Mesenchymal stem cell (in vitro differentiated cells and primary cell): Measurements from ENCODE around the gene XRCC5.
A peak's percentile ranks its signal among the peaks of the same experiment; 100 is the strongest.

Source experiments
- DNase-seq: peaks from one replicate; pipeline ENCODE4 v3.0.0-alpha.2; 2013
- H2AFZ ChIP-seq: one replicate; pipeline ENCODE4 v1.6.1; 2013; ENCODE audit warnings: low read depth, mild to moderate bottlenecking, control low read depth, inconsistent platforms, low read length, moderate library complexity
- H2AK5ac ChIP-seq: 2 replicates; pipeline ENCODE4 v1.6.1; 2013; ENCODE audit warnings: low read length, moderate library complexity, mild to moderate bottlenecking, inconsistent platforms; ENCODE audit not compliant: severe bottlenecking
- H2BK120ac ChIP-seq: one replicate; pipeline ENCODE4 v1.6.1; 2013; ENCODE audit warnings: low read depth, mild to moderate bottlenecking, inconsistent platforms, low read length, moderate library complexity
- H2BK12ac ChIP-seq, 2 experiments: one replicate each; pipeline ENCODE4 v1.6.1; 2013; ENCODE audit warnings: inconsistent platforms in 2 of 2, low read length in 2 of 2, mild to moderate bottlenecking in 2 of 2, moderate library complexity in 2 of 2, control low read depth in 1 of 2
- H2BK15ac ChIP-seq: one replicate; pipeline ENCODE4 v1.6.1; 2013; ENCODE audit warnings: mild to moderate bottlenecking, low read depth, inconsistent platforms; ENCODE audit not compliant: poor library complexity, severe bottlenecking
- H2BK5ac ChIP-seq: 2 replicates; pipeline ENCODE4 v1.6.1; 2013; ENCODE audit warnings: low read depth, mild to moderate bottlenecking, low read length, control low read depth, inconsistent platforms; ENCODE audit not compliant: poor library complexity, severe bottlenecking
- H3K14ac ChIP-seq, 2 experiments: one replicate each; pipeline ENCODE4 v1.6.1; 2013; ENCODE audit warnings: inconsistent platforms in 2 of 2, low read length in 2 of 2, control low read depth in 1 of 2, mild to moderate bottlenecking in 1 of 2, moderate library complexity in 1 of 2
- H3K18ac ChIP-seq, 2 experiments: one replicate each; pipeline ENCODE4 v1.6.1; 2013; ENCODE audit warnings: inconsistent platforms in 2 of 2, low read length in 2 of 2, control low read depth in 1 of 2, low read depth in 1 of 2, mild to moderate bottlenecking in 1 of 2
- H3K23ac ChIP-seq, 2 experiments: one replicate each; pipeline ENCODE4 v1.6.1; 2013; ENCODE audit warnings: inconsistent platforms in 2 of 2, low read length in 2 of 2, mild to moderate bottlenecking in 2 of 2, moderate library complexity in 2 of 2, control low read depth in 1 of 2
- H3K27ac ChIP-seq: 2 replicates; pipeline ENCODE4 v1.5.1; 2013; ENCODE audit warnings: mild to moderate bottlenecking, moderate library complexity, low read length, control low read depth, inconsistent platforms; ENCODE audit not compliant: poor library complexity, severe bottlenecking
- H3K27me3 ChIP-seq, 2 experiments: 2 replicates each; pipeline versions ENCODE4 v1.6.1 to v1.7.0; 2013; ENCODE audit warnings: low read length in 2 of 2, mild to moderate bottlenecking in 2 of 2, moderate library complexity in 2 of 2, control low read depth in 1 of 2, inconsistent platforms in 1 of 2; ENCODE audit not compliant: control insufficient read depth in 1 of 2, insufficient read depth in 1 of 2
- H3K36me3 ChIP-seq, 2 experiments: 2 replicates each; pipeline versions ENCODE4 v1.6.1 to v1.7.0; 2013; ENCODE audit warnings: low read length in 2 of 2, control low read depth in 1 of 2, inconsistent platforms in 1 of 2, low read depth in 1 of 2, mild to moderate bottlenecking in 1 of 2; ENCODE audit not compliant: insufficient read depth in 2 of 2, control insufficient read depth in 1 of 2
- H3K4ac ChIP-seq, 2 experiments: one replicate each; pipeline ENCODE4 v1.6.1; 2013; ENCODE audit warnings: inconsistent platforms in 2 of 2, low read length in 2 of 2, mild to moderate bottlenecking in 2 of 2, moderate library complexity in 2 of 2, control low read depth in 1 of 2, low read depth in 1 of 2
- H3K4me1 ChIP-seq: 2 replicates; pipeline ENCODE4 v1.6.1; 2013; ENCODE audit warnings: low read depth, low read length, control low read depth; ENCODE audit not compliant: control insufficient read depth, insufficient read depth
- H3K4me2 ChIP-seq: 2 replicates; pipeline ENCODE4 v1.6.1; 2013; ENCODE audit warnings: low read length, mild to moderate bottlenecking, inconsistent platforms; ENCODE audit not compliant: poor library complexity, severe bottlenecking
- H3K4me3 ChIP-seq, 2 experiments: 2 replicates each; pipeline versions ENCODE4 v1.5.1 to v1.7.0; 2013; ENCODE audit warnings: low read length in 2 of 2, mild to moderate bottlenecking in 2 of 2, control low read depth in 1 of 2, low read depth in 1 of 2; ENCODE audit not compliant: insufficient read depth in 1 of 2
- H3K79me1 ChIP-seq: replicated peaks from 2 replicates; pipeline ENCODE4 v1.6.1; 2013; ENCODE audit warnings: mild to moderate bottlenecking, control low read depth, low read length, inconsistent platforms; ENCODE audit not compliant: poor library complexity, severe bottlenecking
- H3K9ac ChIP-seq: 2 replicates; pipeline ENCODE4 v1.7.0; 2013; ENCODE audit warnings: mild to moderate bottlenecking, low read length, moderate library complexity
- H3K9me3 ChIP-seq: 2 replicates; pipeline ENCODE4 v1.7.0; 2013; ENCODE audit warnings: mild to moderate bottlenecking, low read length; ENCODE audit not compliant: control insufficient read depth
- H4K8ac ChIP-seq: one replicate; pipeline ENCODE4 v1.6.1; 2013; ENCODE audit warnings: inconsistent platforms, mild to moderate bottlenecking, low read length, moderate library complexity
- H4K91ac ChIP-seq: one replicate; pipeline ENCODE4 v1.6.1; 2013; ENCODE audit warnings: mild to moderate bottlenecking, low read length, inconsistent platforms
- WGBS: methylation state at CpG from one replicate; pipeline ENCODE4 v1.1.7; 2013; ENCODE audit warnings: mixed read lengths; 5-methylcytosine and 5-hydroxymethylcytosine counted together

XRCC5 gene

DNA sequence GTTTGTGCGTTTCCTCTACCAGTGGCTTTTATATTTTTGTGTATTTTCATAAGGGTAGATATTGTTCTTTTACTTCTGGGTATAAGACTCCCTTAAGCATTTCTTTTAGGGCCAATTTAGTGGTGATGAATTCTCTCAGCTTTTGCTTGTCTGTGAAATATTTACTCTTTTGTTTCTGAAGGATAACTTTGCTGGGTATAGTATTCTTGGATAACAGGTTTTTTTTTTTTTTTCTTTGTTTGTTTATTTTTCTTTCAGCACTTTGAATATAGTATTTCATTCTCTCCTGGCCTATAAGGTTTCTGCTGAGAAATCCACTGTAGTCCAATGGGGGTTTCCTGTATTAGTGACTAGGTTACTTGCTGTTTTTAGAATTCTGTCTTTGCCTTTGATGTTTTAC lies 122.7 kb downstream of the XRCC5 start:
- Histone ChIP-seq H4K8ac (no peak overlapping the region), H3K14ac (no peak overlapping the region), H3K4me3 (peak overlapping the region in 1 of 2 experiments; percentile 29), H3K23ac (no peak overlapping the region), H2BK12ac (no peak overlapping the region), H3K27me3 (no peaks in the 10 kb centered on the region), H3K18ac (no peak overlapping the region), H3K4me2 (no peak overlapping the region), H3K27ac (no peak overlapping the region), H2BK120ac (no peak overlapping the region), H3K9me3 (peaks cover 38% of the 10 kb centered on the region), H2BK5ac (no peak overlapping the region), H3K36me3 (peaks cover 0 to 8% of the 10 kb centered on the region in 2 experiments), H3K4me1 (no peaks in the 10 kb centered on the region), H3K9ac (no peak overlapping the region), H3K79me1 (no peaks in the 10 kb centered on the region), H2BK15ac (no peak overlapping the region), H3K4ac (no peak overlapping the region), H4K91ac (no peak overlapping the region), H2AK5ac (no peak overlapping the region), H2AFZ (no peak overlapping the region)
- no peak for DNase-seq
- WGBS = no CpG with 5 or more reads among the region's 1 CpG

DNA sequence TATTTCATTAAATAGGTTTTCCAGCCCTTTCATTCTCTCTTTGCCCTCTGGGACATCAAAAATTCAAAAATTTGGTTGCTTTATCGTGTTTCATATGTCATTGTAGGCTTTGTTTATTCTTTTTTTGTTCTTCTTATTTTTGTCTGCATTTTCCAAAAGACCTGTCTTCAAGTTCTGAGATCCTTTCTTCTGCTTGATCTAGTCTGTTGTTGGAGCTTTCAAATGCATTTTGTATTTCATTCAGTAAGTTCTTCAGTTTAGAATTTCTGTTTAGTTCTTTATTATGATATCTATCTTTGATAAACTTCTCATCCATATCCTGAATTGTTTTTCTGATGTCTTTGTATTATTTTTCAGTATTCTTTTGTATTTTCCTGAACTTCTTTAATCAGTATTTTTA lies 123.6 kb downstream of the XRCC5 start:
- Histone ChIP-seq H3K4me2 (no peak overlapping the region), H3K18ac (no peak overlapping the region), H3K27me3 (no peaks in the 10 kb centered on the region), H2BK120ac (no peak overlapping the region), H3K4ac (no peak overlapping the region), H3K23ac (no peak overlapping the region), H2AFZ (no peak overlapping the region), H3K36me3 (peaks cover 0 to 8% of the 10 kb centered on the region in 2 experiments), H3K14ac (no peak overlapping the region), H3K79me1 (no peaks in the 10 kb centered on the region), H4K8ac (no peak overlapping the region), H2AK5ac (no peak overlapping the region), H3K4me3 (no peak overlapping the region), H3K4me1 (no peaks in the 10 kb centered on the region), H3K27ac (no peak overlapping the region), H4K91ac (no peak overlapping the region), H2BK5ac (no peak overlapping the region), H3K9ac (no peak overlapping the region), H2BK15ac (no peak overlapping the region), H2BK12ac (no peak overlapping the region), H3K9me3 (peaks cover 38% of the 10 kb centered on the region)
- DNase-seq = no peak
- WGBS = no CpG with 5 or more reads among the region's 1 CpG

DNA sequence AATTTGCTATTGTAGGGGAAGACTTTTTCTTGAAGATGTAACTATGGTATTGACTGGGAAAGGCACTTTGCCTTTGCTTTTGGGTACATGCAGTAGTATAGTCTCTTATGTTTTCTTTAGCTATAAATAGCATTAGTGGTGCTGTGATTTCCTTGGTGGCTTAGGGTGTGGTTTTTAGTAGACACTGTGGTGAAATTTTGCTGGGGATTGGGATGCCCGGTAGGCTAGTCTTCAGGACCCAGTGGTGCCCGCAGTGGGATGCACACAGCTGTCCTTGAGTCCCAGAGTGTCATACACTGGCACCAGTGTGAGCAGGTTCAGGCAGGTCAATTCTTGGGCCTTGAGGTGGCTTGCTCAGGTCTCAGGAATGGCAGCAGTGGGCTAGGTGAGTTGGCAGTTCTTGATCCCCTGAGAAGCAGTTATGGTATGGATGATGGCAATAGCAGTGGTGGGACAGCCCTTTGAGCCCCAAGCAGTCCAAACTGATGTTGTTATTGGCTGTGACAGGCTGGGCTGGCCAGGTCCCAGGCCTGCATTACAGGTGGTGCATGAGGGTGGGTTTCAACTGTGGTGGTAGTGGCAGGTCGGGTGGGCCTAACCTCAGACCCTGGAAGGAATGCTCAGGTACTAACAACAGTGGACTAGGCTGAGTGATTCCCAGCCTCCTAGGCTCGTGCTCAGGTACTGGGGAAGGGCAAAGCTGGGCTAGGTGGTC lies 124.3 kb downstream of the XRCC5 start:
- 91% methylated on average over 4 of the region's 4 CpGs for WGBS
- H3K9me3 ChIP-seq = peaks cover 38% of the 10 kb centered on the region
- no peak overlapping the region for H3K27ac ChIP-seq
- H3K14ac ChIP-seq = no peak overlapping the region
- H3K36me3 ChIP-seq = peaks cover 0 to 8% of the 10 kb centered on the region in 2 experiments
- H2BK15ac ChIP-seq = no peak overlapping the region
- no peak overlapping the region for H2AFZ ChIP-seq
- DNase-seq = no peak
- H4K8ac ChIP-seq = no peak overlapping the region
- no peaks in the 10 kb centered on the region for H3K79me1 ChIP-seq
- H3K27me3 ChIP-seq = no peaks in the 10 kb centered on the region
- H3K9ac ChIP-seq = no peak overlapping the region
- no peak overlapping the region for H2BK120ac ChIP-seq
- H3K23ac ChIP-seq = no peak overlapping the region
- H3K4ac ChIP-seq = no peak overlapping the region
- no peak overlapping the region for H2BK12ac ChIP-seq
- H3K18ac ChIP-seq = no peak overlapping the region
- H3K4me3 ChIP-seq = no peak overlapping the region
- H4K91ac ChIP-seq = no peak overlapping the region
- H3K4me1 ChIP-seq = no peaks in the 10 kb centered on the region
- H2AK5ac ChIP-seq = no peak overlapping the region
- H2BK5ac ChIP-seq = no peak overlapping the region
- no peak overlapping the region for H3K4me2 ChIP-seq

DNA sequence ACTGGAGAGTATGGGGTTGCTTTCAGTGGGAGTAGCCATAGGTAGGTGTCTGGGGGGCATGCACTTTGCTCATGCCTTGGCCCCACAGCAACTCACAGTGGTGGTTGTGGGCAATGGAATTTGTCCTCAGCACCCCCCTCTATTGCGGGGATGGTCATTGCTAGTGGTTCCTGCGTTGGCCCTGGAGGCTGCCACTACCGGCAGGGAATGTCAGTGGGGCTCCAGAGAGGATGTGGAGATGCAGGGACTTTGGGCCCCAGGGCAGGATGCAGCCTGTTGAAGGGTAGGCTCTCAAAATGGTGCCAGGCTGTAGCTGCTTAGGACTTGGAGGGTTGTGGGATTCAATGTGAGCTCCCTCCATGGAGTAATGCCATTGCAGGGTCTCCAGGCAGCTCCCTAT lies 125.0 kb downstream of the XRCC5 start:
- Histone ChIP-seq H3K4ac (no peak overlapping the region), H3K14ac (no peak overlapping the region), H3K4me1 (no peaks in the 10 kb centered on the region), H3K9ac (no peak overlapping the region), H3K79me1 (no peaks in the 10 kb centered on the region), H2BK5ac (no peak overlapping the region), H2AFZ (no peak overlapping the region), H3K23ac (no peak overlapping the region), H4K8ac (no peak overlapping the region), H2BK15ac (peak overlapping the region; percentile 12), H3K18ac (no peak overlapping the region), H2AK5ac (no peak overlapping the region), H3K9me3 (peaks cover 38% of the 10 kb centered on the region), H2BK12ac (no peak overlapping the region), H2BK120ac (no peak overlapping the region), H3K36me3 (peaks cover 0 to 8% of the 10 kb centered on the region in 2 experiments), H3K4me3 (no peak overlapping the region), H4K91ac (no peak overlapping the region), H3K27me3 (no peaks in the 10 kb centered on the region), H3K4me2 (no peak overlapping the region), H3K27ac (no peak overlapping the region)
- DNase-seq = no peak
- WGBS = 99% methylated on average over 3 of the region's 3 CpGs
